GM12891 (cell line): ENCODE results near the gene PAX7.

Experiments
- PAX5 ChIP-seq: IDR thresholded peaks from 2 replicates; pipeline ENCODE4 v1.6.1; 2011; ENCODE audit warnings: low read length, moderate library complexity, mild to moderate bottlenecking; ENCODE audit not compliant: insufficient read depth, severe bottlenecking
- POLR2A ChIP-seq: IDR thresholded peaks from 2 replicates; pipeline ENCODE4 v1.6.1; 2011; ENCODE audit warnings: low read depth, low read length, control low read depth
- POLR2AphosphoS5 ChIP-seq: IDR thresholded peaks from 2 replicates; pipeline ENCODE4 v1.6.1; 2011; ENCODE audit warnings: low read depth, low read length, control low read depth
- POU2F2 ChIP-seq: IDR thresholded peaks from 2 replicates; pipeline ENCODE4 v1.6.1; 2011; ENCODE audit warnings: low read depth, mild to moderate bottlenecking, control low read depth, low read length, moderate library complexity
- SPI1 ChIP-seq: IDR thresholded peaks from 2 replicates; pipeline ENCODE4 v1.6.1; 2011; ENCODE audit warnings: low read depth, low read length, control low read depth
- TAF1 ChIP-seq: IDR thresholded peaks from 2 replicates; pipeline ENCODE4 v1.6.1; 2011; ENCODE audit warnings: low read depth, low read length, control low read depth

GRCh38 chr1:18766328-18766727, 135.7 kb downstream of the PAX7 start:
- TF ChIP-seq POLR2AphosphoS5: no peak
- no peak for TF ChIP-seq POLR2A
- TF ChIP-seq POU2F2: no peak
- TF ChIP-seq TAF1: no peak
- no peak for TF ChIP-seq SPI1
- TF ChIP-seq PAX5: no peak
